Tibial nerve (tissue), 3 donors: Measurements from ENCODE around the gene CDH22.

Source experiments
- POLR2A ChIP-seq, 2 donors: fragments of 450-650 bp; IDR thresholded peaks; one replicate each; pipeline ENCODE4 v1.6.1; 2017; ENCODE audit warnings: antibody characterized with exemption in 2 of 2, mild to moderate bottlenecking in 2 of 2, moderate library complexity in 2 of 2
- TF ChIP-seq, protein P1 (sequence below), 5 experiments: fragments of 200-600 bp in 3 of 5; fragments of 450-650 bp in 2 of 5; sonication (generic) in 3 of 5; IDR thresholded peaks; one replicate each; pipeline ENCODE4 v1.5.1; 2016 to 2019; ENCODE audit warnings: antibody characterized with exemption in 5 of 5, mild to moderate bottlenecking in 3 of 5, moderate library complexity in 2 of 5

DNA sequence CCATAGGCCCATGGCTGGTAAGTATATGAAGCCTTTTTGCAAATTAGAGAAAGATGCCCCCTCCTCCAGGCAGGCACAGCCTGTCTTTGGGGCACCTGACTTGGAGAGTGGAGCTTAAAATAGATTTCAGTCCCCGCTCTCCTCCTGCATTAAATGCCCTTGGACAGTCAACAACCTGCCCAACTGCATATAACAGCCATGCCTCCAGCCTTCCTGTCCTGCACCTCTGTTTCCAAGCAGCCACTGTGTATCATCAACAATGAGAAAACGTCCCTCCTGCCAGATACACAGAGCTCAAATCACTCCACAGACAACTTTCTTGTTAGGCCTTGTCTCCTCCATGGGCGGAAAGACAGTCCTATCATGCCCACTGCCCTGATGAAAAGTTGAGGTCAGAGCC is 3.4 kb downstream of the CDH22 start:
- TF ChIP-seq, protein P1, sequence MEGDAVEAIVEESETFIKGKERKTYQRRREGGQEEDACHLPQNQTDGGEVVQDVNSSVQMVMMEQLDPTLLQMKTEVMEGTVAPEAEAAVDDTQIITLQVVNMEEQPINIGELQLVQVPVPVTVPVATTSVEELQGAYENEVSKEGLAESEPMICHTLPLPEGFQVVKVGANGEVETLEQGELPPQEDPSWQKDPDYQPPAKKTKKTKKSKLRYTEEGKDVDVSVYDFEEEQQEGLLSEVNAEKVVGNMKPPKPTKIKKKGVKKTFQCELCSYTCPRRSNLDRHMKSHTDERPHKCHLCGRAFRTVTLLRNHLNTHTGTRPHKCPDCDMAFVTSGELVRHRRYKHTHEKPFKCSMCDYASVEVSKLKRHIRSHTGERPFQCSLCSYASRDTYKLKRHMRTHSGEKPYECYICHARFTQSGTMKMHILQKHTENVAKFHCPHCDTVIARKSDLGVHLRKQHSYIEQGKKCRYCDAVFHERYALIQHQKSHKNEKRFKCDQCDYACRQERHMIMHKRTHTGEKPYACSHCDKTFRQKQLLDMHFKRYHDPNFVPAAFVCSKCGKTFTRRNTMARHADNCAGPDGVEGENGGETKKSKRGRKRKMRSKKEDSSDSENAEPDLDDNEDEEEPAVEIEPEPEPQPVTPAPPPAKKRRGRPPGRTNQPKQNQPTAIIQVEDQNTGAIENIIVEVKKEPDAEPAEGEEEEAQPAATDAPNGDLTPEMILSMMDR (IDR thresholded peaks at IDR 0.05), result no peak
- no peak for TF ChIP-seq POLR2A (IDR thresholded peaks at IDR 0.05)
